HepG2 (cell line): ENCODE data around the gene DOCK3.

Experiments used
- PHB2 ChIP-seq: fragments of 450-650 bp; IDR thresholded peaks from 2 replicates; pipeline ENCODE4 v1.6.1; 2018; ENCODE audit not compliant: partially characterized antibody
- SYNCRIP ChIP-seq: fragments of 200-400 bp; formaldehyde crosslinking; IDR thresholded peaks from 2 replicates; pipeline ENCODE4 v1.6.1; 2018; ENCODE audit warnings: mild to moderate bottlenecking, low read depth, low read length; ENCODE audit not compliant: insufficient read depth
- ZNF33B ChIP-seq: sonication (generic); formaldehyde crosslinking; IDR thresholded peaks from 2 replicates; pipeline ENCODE4 v1.5.1; 2020; ENCODE audit warnings: mild to moderate bottlenecking, missing genetic modification reagents
- ZNF724P ChIP-seq: sonication (generic); formaldehyde crosslinking; IDR thresholded peaks from 2 replicates; pipeline ENCODE4 v1.8.0; 2022; ENCODE audit warnings: missing genetic modification reagents, borderline replicate concordance
- TF ChIP-seq, protein P1 (sequence below): sonication (generic); formaldehyde crosslinking; IDR thresholded peaks from 2 replicates; pipeline ENCODE4 v1.5.0; 2020; ENCODE audit warnings: mild to moderate bottlenecking, missing genetic modification reagents, moderate library complexity
- TF ChIP-seq, protein P2 (sequence below): sonication (generic); formaldehyde crosslinking; conservative IDR thresholded peaks from 2 replicates; pipeline ENCODE4 v1.8.0; 2022; ENCODE audit warnings: low read depth, missing genetic modification reagents

DNA sequence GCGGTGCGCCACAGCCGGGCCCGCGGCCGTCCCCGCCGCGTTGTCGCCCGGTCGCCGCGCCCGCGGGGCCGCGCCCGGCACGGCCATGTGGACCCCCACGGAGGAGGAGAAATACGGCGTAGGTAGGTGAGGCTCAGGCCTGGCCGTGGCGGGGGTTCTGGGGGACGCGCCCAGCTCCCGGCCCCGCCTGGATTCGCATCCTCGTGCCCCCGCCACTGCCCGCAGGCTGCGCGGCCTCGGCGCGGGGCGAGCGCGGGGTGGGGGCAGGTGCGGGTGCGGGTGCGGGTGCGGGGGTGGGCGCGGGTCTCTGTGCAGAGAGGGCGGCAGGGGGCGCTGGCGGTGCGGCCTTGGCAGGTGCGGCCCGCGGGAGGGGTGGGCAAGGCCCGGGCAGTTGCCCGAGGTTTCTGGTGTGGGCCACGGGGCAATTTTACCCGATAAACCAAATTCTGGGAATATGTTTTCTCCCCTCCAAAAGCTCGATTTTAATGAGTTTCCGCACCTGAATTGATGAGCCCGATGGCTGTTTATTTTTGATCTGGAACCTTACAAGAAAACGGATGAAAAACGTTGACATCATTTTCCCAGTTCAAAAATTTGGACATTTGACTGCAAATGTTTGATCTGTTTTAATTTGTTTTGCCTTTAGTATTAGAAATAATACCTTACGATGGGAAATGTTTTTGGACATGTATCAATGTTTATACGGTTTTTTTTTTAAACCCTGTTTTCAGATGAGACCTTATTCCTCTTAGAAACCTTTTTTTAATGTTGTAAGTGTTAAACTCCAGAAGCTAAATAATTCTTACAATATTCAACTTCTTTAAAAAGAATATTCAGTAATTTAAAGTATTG, 678 bp downstream of the DOCK3 start:
- no peak for TF ChIP-seq PHB2
- TF ChIP-seq, protein P1, sequence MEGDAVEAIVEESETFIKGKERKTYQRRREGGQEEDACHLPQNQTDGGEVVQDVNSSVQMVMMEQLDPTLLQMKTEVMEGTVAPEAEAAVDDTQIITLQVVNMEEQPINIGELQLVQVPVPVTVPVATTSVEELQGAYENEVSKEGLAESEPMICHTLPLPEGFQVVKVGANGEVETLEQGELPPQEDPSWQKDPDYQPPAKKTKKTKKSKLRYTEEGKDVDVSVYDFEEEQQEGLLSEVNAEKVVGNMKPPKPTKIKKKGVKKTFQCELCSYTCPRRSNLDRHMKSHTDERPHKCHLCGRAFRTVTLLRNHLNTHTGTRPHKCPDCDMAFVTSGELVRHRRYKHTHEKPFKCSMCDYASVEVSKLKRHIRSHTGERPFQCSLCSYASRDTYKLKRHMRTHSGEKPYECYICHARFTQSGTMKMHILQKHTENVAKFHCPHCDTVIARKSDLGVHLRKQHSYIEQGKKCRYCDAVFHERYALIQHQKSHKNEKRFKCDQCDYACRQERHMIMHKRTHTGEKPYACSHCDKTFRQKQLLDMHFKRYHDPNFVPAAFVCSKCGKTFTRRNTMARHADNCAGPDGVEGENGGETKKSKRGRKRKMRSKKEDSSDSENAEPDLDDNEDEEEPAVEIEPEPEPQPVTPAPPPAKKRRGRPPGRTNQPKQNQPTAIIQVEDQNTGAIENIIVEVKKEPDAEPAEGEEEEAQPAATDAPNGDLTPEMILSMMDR (CRISPR knock-in tag): peak; percentile 35
- no peak for TF ChIP-seq SYNCRIP
- TF ChIP-seq ZNF33B (CRISPR knock-in tag): no peak
- TF ChIP-seq ZNF724P (CRISPR knock-in tag): no peak
- TF ChIP-seq, protein P2, sequence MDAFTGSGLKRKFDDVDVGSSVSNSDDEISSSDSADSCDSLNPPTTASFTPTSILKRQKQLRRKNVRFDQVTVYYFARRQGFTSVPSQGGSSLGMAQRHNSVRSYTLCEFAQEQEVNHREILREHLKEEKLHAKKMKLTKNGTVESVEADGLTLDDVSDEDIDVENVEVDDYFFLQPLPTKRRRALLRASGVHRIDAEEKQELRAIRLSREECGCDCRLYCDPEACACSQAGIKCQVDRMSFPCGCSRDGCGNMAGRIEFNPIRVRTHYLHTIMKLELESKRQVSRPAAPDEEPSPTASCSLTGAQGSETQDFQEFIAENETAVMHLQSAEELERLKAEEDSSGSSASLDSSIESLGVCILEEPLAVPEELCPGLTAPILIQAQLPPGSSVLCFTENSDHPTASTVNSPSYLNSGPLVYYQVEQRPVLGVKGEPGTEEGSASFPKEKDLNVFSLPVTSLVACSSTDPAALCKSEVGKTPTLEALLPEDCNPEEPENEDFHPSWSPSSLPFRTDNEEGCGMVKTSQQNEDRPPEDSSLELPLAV (CRISPR knock-in tag): no peak
